ENCODE data around the gene PPP1R1C.
"Not testable (repeated sequence)": the region's sequence is repeated elsewhere in the genome, so short reads cannot be mapped to it uniquely, and the experiment has no call there.

PPP1R1C gene

DNA sequence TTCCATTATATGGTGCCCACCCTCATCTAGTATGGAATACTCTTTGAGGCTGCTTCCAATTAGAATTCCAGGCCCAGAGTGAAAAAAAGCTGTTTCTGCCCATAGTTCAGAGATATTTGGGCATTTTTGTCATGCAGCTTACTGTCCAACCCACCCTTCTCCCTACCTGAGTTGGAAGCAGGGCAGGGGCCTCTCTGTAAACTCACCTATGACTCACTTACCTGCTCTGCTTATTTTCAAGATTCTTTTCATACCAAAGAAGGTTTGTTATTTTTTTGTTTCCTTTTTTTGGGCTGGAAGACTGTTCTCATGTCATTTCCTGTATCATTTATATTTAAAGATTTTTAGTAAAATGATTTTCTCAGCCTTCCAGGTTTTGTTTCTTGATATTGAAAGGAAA, 38.4 kb upstream of the PPP1R1C start:
- no peak for TF ChIP-seq ZFX (IDR thresholded peaks at IDR 0.05; ENCODE audit: borderline replicate concordance)
- TF ChIP-seq, protein P1, sequence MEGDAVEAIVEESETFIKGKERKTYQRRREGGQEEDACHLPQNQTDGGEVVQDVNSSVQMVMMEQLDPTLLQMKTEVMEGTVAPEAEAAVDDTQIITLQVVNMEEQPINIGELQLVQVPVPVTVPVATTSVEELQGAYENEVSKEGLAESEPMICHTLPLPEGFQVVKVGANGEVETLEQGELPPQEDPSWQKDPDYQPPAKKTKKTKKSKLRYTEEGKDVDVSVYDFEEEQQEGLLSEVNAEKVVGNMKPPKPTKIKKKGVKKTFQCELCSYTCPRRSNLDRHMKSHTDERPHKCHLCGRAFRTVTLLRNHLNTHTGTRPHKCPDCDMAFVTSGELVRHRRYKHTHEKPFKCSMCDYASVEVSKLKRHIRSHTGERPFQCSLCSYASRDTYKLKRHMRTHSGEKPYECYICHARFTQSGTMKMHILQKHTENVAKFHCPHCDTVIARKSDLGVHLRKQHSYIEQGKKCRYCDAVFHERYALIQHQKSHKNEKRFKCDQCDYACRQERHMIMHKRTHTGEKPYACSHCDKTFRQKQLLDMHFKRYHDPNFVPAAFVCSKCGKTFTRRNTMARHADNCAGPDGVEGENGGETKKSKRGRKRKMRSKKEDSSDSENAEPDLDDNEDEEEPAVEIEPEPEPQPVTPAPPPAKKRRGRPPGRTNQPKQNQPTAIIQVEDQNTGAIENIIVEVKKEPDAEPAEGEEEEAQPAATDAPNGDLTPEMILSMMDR (IDR thresholded peaks at IDR 0.05) = no peak
- H3K27ac ChIP-seq = no peak overlapping the region

DNA sequence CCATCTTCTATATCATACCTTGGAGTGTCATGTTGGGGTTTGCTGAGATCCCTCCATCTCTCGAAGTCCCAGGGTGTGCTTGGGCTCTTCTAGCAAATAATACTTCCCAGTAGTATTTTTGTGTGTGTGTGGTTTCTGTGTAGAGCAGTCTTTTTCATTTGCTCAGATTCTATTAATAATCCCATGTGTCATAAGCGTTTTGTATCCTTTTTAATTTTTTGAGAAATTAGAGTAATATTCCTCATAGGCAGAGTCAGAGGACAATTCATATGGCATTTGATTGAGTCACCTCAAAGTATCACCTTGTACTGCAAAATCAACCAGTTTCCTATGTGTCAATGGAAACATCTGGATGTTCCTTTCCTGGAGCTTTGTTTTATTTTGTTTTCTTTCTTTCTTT, 37.4 kb upstream of the PPP1R1C start:
- TF ChIP-seq ZFX (IDR thresholded peaks at IDR 0.05; ENCODE audit: borderline replicate concordance) = no peak
- TF ChIP-seq, protein P1 (IDR thresholded peaks at IDR 0.05) = no peak

DNA sequence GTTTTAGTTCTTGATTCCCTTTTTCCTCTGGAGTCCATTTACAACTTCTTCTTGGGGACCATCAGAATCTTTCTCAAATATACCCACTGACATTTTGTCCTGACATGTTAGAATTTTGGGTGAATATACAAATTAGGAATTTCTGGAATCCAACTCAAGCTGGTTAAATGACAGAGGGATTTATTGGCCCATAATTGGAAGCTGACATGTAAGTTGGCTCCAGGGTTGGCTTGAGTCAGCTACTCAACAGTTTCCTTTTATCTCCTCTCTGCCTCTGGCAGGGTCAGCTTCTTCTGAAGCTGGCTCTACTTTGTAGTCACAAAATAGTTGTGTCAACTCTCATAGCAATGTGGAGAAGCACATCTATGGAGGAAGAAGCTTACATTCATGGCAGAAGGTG, 36.6 kb upstream of the PPP1R1C start:
- no peak overlapping the region for H3K27ac ChIP-seq
- TF ChIP-seq, protein P1 (IDR thresholded peaks at IDR 0.05) = no peak
- TF ChIP-seq ZFX (IDR thresholded peaks at IDR 0.05; ENCODE audit: borderline replicate concordance) = no peak

More for the DNA sequence above, 37.4 kb upstream of the PPP1R1C start:
- H3K27ac ChIP-seq = no peak overlapping the region

DNA sequence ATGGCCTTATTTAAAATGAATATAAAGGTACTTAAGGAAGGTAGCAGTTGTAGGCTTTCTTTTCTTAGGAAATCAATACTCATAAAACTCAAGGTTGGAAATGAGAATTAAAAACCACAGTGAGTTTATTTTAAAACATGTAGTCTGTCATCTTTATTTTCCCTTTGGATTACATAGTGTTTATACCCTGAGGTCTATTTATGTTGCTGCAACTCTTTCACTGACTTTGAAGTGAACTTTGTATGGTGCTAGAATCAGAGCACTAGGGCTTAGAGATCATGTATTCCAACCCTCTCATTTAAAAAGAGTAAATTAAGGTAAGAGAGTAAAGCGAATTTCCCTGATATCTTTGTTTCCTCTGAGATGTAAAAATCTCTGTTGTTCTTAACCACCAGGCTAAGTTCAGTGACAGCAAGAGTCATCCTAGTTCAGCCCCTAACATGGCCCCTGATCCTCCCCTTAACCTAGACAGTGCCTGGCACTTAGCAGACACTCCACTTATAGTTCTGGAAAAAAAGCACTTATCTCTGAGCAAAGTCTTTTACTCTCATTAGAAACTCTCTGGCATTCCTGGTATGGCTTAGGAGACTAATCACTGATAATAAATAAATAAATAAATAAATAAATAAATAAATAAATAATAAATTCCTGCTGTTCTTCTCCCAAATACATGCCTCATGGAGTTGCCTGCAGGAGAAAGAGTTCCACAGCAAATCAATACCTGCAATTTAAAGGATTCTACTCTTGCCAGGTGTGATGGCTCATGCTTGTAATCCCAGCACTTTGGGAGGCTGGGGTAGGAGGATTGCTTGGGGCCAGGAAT, 33.0 kb upstream of the PPP1R1C start:
- H3K27ac ChIP-seq = peak overlapping the region; percentile 48
- TF ChIP-seq, protein P1 (IDR thresholded peaks at IDR 0.05) = no peak
- no peak for TF ChIP-seq ZFX (IDR thresholded peaks at IDR 0.05; ENCODE audit: borderline replicate concordance)

DNA sequence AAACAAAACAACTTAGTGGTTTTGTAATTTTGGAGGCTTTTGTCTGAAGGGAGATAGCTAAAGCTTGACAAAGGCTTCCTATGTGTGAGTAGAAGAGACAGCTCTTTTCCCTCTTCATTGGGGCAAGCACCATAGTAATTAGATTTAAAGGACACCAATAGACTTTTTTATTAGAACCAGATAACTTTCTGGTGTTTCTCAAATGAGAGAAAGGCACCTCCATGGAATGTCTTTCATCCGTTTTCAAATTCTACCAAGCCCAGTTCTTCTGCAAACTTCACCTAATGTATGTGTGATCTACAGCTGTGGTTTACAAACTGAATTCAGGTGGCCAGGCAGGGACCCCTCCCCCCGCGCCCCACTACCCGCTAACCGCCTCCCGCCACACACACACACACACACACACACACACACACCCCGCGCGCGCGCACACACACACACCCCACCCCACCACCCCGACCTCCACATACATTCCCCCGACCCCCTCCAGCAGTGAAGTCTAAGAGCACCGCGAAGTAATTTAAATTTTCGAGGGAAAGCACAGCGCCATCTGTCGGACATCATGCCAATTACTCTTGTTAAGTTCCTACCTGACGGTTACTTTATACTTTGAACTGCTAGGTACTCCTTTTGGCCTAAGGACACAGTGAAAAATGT, 31.6 kb upstream of the PPP1R1C start:
- no peak for TF ChIP-seq ZFX (IDR thresholded peaks at IDR 0.05; ENCODE audit: borderline replicate concordance)
- TF ChIP-seq, protein P1 (IDR thresholded peaks at IDR 0.05) = peak; percentile 82
- H3K27ac ChIP-seq = peak overlapping the region; percentile 41

DNA sequence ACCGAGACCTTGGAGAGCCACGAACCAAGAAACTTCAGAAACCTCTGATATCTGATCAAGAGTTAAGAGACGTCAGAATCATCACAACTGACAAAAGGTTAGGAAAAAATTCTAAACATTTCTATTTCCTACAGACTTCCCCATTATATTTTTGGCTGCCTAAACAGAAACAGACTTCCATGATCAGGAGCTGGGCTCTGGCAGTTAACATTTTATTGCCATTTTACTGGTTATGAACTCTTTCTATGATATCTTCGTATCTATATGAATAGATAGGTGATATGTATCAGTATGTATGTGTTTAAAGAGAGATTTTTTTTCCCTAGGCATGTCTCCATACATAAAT, 31.1 kb upstream of the PPP1R1C start:
- H3K27ac ChIP-seq = peak overlapping the region; percentile 41
- TF ChIP-seq ZFX (IDR thresholded peaks at IDR 0.05; ENCODE audit: borderline replicate concordance) = no peak
- TF ChIP-seq, protein P1 (IDR thresholded peaks at IDR 0.05) = peak; percentile 50

DNA sequence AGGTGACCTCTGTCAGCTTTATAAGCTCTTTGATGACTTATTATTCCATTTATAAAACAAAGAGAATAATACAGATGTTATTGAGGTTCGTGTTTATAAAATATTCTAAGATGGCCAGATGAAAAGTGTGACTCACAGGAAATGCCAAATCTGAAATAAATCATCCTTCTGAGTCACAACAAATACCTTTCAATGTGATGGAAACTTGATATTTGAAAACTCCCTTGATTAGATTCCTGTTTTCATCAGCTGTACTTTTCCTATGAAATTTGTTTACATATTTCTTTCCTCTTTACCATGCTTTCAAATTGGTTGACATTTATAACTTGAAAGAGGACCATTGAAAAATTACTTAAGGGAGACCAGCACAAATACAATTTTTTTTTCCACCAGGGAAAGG, 30.6 kb upstream of the PPP1R1C start:
- TF ChIP-seq ZFX (IDR thresholded peaks at IDR 0.05; ENCODE audit: borderline replicate concordance) = no peak
- TF ChIP-seq, protein P1 (IDR thresholded peaks at IDR 0.05) = no peak
- H3K27ac ChIP-seq = peak overlapping the region; percentile 41

DNA sequence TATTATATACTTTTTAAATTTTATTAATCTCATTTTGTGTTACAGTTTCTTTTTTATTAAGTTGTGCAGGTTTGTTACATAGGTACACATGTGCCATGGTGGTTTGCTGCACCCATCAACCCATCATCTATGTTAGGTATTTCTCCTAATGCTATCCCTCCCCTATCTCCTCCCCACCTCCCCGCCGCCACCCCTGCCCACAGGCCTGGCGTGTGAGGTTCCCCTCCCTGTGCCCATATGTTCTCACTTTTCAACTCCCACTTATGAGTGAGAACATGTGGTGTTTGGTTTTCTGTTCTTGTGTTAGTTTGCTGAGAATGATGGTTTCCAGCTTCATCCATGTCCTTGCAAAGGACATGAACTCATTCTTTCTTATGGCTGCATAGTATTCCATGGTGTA, 29.8 kb upstream of the PPP1R1C start:
- not testable (repeated sequence) for H3K27ac ChIP-seq
